ENCODE measurements around the gene CMPK2. TPM values are rescaled to one million over a fixed set of nuclear protein-coding genes. Genes with fewer than 3 reads are reported as not detected.

Gene CMPK2
- total and polyA plus RNA-seq, 2 donors (not counting 1 experiment from before 2014, with no cell fraction given), result 0.33 to 0.52 TPM

- Histone ChIP-seq H3K79me2 (ENCODE audit: control insufficient read depth, insufficient read depth, low read length) (no peaks in the 10 kb centered on the region), H3K4me1 (ENCODE audit: control insufficient read depth, extremely low read depth, insufficient read depth, low read length) (peaks cover 8% of the 10 kb centered on the region), H3K36me3 (ENCODE audit: control insufficient read depth, insufficient read depth, low read length) (no peaks in the 10 kb centered on the region), H4K20me1 (ENCODE audit: control insufficient read depth, extremely low read depth, insufficient read depth, low read length) (no peaks in the 10 kb centered on the region), H3K27ac (ENCODE audit: insufficient read depth, low read length) (no peak overlapping the region), H3K4me3 (replicated peaks in 1 of 4; ENCODE audit: control extremely low read depth in 1 of 4, insufficient read depth in 1 of 4, low read depth in 3 of 4, low read length in 4 of 4) (no peak overlapping the region), H2AFZ (ENCODE audit: low read length) (no peak overlapping the region), H3K4me2 (ENCODE audit: extremely low read depth, insufficient read depth, low read length) (no peak overlapping the region), H3K9ac (ENCODE audit: insufficient read depth, low read length) (no peak overlapping the region), H3K9me3 (ENCODE audit: control insufficient read depth, insufficient read depth, low read depth, low read length) (no peaks in the 10 kb centered on the region), H3K27me3 (ENCODE audit: control insufficient read depth, insufficient read depth, low read length) (no peaks in the 10 kb centered on the region)
- peak in 1 of 2 donors; percentile 12 for DNase-seq (ENCODE audit: low read depth in 2 of 2)
- TF ChIP-seq CTCF (conservative IDR thresholded peaks at IDR 0.05 in 1 of 2, IDR thresholded peaks at IDR 0.05 in 1 of 2; ENCODE audit: low read depth in 1 of 2, low read length in 2 of 2), result no peak
- TF ChIP-seq EZH2 (IDR thresholded peaks at IDR 0.05; ENCODE audit: low read length, missing control alignments), result no peak
Measured at GRCh38 chr2:6800553-6800952, 65.2 kb downstream of the CMPK2 start.

Other genes with a start within 250 kb of the CMPK2 start
- 0.77 and 1.7 TPM in 2 replicates for gene RSAD2, start 11.9 kb upstream of the CMPK2 start, total RNA-seq
- gene RSAD2, start 11.9 kb upstream of the CMPK2 start, polyA plus RNA-seq, result 0.14 and 0.17 TPM in 2 replicates
- gene RNF144A, start 51.5 kb upstream of the CMPK2 start, total RNA-seq, result 0.17 and 0.26 TPM in 2 replicates
- gene RNF144A, start 51.5 kb upstream of the CMPK2 start, polyA plus RNA-seq, result 0.24 and 0.40 TPM in 2 replicates